HuH-7.5 (cell line): ENCODE data around the gene TROAP.
"Not testable (repeated sequence)": the region's sequence is repeated elsewhere in the genome, so short reads cannot be mapped to it uniquely, and the experiment has no call there.

Experiments
- DNase-seq: peaks from one replicate; pipeline ENCODE4 v3.0.0; 2011; ENCODE audit warnings: low spot score

Gene TROAP

DNA sequence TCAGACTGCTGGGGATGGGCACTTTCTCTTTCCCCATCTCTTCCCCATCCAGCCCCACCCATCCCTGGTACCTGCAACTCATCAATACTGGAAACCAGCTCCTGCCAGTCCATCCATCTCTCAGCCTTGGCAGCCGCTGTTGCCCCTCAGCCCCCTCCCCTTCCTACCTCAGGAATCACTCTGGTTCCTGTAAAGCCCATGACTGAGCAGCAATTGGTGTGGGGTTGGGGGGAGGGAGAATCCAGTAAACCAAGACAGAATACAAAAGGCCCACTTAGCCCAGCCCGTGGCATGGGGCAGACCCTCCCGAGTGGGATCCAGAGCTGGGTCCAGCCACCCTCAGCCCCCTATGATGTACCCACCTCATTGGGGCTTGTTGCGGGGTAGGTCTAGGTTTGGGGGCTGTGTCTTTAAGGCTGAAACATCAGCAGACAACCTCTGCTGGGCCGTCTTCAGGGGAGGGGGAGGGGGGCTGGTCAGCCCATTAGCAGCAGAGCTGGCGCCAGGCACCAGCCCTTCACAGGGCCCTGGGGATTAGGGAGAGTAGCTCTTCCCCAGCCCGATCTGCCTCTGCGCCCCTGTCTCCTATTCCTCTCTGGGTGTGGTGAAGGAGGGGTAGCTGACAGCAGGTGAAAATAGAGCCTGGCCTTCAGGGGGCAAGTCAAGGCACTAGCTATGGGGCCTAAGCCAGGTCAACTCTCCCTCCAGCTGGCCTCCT is 28.8 kb upstream of the TROAP start:
- DNase-seq, result no peak

DNA sequence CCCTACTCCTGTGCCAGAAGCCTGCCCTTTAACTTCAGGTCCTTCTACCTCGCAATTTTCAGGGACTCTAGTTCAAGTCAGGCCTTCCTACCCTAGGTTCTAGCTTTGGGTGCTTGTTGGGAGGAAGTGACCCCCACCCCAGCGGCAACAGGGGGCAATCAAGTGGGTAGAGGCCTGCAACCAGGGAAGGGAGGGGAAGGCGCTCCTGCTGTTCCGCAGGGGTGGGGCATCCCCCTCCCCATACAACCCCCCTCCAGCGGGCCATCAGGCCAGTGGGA is 28.3 kb upstream of the TROAP start:
- no peak for DNase-seq

DNA sequence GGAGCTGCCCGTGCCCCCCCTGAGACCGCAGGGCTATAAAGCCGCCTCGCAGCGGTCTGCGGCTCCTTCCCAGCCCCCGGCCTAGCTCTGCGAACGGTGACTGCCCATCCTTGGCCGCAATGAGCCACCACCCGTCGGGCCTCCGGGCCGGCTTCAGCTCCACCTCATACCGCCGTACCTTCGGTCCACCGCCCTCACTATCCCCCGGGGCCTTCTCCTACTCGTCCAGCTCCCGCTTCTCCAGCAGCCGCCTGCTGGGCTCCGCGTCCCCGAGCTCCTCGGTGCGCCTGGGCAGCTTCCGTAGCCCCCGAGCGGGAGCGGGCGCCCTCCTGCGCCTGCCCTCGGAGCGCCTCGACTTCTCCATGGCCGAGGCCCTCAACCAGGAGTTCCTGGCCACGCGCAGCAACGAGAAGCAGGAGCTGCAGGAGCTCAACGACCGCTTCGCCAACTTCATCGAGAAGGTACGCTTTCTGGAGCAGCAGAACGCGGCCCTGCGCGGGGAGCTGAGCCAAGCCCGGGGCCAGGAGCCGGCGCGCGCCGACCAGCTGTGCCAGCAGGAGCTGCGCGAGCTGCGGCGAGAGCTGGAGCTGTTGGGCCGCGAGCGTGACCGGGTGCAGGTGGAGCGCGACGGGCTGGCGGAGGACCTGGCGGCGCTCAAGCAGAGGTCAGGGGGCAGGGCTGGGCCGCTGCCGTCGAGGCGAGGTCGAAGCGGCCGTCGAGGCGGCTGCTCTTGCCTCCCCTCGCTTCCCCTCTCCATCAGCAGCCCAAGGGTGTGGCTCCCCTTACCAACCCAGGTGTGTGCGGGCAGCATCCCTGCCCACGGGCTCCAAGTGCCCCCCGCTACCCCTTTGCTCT is 27.7 kb upstream of the TROAP start, which contains the start of gene PRPH:
Gene PRPH, plus strand, starts transcription at position 66 of the 855 bp plus-strand sequence. Its CDS starts 54 bp downstream, at position 120.
- no peak for DNase-seq

DNA sequence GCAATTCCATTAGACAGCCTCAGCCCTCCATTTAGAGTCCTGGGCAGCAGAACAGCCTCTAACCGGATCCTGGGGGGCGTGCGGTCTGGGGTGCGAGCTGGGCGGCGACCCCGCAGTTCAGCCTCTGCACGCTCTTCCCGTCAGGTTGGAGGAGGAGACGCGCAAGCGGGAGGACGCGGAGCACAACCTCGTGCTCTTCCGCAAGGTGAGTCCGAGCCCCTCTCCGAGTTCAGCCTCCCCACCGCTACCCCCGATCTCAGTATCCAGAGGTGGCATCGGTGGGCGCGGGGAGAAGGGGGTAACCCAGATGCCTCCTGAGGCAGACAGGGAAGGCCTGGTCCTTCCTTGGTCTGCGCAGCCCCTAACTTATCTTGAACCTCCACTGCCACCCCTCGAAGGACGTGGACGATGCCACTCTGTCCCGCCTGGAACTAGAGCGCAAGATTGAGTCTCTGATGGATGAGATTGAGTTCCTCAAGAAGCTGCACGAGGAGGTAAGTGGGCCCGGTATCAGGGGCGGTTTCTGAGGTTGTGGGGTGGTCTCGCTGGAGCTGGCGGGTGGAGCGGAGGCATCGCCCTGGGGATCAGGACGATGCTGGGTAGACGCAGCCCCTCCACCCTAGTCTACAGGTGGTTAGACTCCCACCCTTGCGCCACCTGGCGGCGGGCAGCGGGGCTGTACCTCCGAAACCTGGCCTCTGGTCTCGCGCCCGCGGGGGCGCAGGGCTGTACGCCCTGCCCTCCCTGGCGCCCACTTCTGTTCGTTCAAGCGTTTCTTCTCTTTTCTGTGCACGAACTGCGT is 26.8 kb upstream of the TROAP start:
- peak; percentile 97 for DNase-seq

DNA sequence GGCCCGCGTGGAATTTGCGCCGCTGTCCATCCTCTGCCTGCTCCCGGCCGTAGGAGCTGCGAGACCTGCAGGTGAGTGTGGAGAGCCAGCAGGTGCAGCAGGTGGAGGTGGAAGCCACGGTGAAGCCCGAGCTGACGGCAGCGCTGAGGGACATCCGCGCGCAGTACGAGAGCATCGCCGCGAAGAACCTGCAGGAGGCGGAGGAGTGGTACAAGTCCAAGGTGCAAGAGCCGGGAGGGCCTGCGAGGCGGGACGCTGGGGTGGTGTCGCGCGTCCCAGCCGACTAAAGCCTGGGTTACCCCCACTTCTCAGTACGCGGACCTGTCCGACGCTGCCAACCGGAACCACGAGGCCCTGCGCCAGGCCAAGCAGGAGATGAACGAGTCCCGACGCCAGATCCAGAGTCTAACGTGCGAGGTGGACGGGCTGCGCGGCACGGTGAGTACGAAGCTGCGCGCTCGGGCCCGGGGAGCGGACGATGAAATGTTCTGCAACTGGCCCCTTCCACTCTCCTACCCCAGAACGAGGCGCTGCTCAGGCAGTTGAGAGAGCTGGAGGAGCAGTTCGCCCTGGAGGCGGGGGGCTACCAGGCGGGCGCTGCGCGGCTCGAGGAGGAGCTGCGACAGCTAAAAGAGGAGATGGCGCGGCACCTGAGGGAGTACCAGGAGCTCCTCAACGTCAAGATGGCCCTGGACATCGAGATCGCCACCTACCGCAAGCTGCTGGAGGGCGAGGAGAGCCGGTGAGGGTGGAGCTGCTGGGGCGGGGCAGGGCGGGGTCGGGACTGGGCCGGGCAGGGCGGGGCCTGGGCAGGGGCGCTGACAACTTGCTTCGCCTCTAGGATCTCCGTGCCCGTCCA is 26.0 kb upstream of the TROAP start:
- peak; percentile 86 for DNase-seq

DNA sequence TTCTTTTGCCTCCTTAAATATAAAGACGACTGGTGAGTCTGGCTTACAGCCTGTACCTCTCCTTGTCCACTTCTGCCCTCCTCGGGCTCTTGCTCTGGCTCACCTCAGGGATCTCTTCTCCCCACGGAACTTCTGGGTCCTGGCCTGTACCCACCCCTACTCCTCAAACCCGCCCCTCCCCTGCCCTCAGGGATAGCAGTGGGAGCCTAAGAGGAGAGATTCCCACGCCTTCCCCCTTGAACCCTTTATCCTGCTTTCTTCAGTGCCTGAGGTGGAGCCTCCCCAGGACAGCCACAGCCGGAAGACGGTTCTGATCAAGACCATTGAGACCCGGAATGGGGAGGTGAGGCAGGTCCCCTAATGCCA is 25.4 kb upstream of the TROAP start:
- DNase-seq, result no peak

DNA sequence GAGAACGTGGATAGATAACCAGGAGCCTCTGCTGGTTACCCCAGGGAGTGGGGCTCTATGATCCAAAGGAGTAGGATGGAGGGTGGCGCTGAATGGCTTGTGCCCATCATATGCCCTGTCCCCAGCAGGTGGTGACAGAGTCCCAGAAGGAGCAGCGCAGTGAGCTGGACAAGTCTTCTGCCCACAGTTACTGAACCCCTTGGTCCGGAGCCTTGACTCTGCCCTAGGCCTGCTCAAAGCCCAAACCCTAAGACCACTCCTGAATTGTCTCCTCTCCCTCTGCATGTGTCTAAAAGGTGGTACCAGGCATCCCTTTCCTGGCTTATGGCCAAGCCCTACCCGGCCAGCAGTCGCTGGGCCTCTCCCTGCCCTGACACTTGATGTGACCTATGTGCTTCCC is 24.9 kb upstream of the TROAP start:
- peak; percentile 44 for DNase-seq

DNA sequence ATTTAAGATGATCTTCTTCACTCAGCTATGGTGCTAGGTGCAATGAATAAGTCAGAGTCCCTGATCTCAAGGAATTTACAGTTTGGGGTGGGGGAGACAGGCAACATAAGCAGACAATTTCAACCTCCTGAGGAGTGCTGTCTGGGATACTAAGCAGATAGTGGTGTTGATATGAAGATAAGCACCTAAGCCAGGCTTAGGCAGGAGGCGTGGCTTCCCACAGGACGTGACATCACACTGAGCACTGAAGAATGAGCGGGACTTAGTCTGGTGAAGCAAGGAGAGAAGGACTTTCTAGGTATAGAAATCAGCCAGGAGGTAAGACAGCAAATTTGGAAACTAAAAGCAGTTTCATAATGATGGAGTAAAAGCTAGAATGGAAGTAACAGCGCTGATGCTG is 21.3 kb upstream of the TROAP start:
- no peak for DNase-seq

DNA sequence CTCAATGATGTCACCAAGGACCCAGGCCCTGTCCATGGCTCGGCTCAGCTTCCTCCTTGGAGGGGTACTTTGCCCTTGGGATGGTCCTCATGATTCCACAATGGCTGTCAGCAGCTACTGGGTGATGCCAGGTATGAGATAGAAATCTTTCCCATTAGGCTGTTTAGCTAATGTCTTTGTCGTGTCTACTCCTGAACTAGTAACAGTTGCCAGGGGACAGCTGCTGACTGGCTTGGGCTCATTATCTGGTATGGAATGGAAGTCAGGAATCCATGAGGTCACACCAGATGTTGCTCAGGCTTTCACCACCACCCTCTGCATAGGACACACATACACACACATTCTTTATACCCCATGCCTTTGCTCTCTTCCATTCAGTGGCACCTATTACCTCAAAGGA is 18.9 kb upstream of the TROAP start:
- DNase-seq, result no peak

DNA sequence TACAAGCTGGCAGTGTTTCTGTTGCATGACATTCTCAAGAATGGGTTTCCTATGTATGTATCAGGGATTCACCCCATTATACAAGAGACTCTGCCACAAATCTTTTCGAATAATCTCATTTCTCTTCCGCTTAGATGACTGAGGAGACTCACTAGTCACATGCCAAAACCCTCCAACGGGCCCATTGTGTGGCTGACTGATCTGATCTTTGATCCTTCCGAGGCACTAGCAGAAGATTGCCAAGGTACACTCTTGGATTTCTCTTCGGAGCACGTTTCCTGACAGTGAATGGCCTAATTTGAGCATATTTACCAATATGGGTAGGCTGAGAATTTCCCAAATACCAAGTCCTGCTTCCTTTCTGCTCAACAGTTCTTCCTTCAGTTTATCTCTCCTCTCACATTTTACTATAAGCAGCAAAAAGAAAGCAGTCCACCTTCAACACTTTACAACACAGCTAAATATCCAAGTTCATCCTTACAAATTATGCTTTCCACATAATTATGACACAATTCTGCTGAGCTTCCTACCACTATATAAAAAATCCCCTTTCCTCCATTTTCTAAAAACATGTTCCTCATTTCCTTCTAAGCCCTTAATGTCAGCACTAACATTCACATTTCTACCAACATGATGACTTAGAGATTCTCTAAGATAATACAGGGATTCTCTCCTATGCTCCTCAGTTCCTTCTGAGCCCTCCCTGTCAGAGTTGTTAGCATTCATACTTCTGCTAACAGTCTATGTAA is 17.1 kb upstream of the TROAP start:
- DNase-seq, result no peak

DNA sequence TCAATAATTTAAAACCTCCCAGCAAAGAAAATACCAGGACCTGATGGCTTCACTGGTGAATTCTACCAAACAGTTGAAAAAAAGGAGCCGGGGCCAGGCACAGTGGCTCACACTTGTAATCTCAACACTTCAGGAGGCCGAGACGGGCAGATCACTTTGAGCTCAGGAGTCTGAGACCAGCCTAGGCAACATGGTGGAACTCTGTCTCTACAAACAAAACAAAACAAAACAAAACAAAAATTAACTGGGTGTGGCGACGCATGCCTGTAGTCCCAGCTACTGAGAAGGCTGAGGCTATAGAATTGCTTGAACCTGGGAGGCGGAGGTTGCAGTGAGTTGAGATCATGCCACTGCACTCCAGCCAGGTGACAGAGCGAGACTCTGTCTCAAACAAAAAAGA is 13.7 kb upstream of the TROAP start:
- DNase-seq, result no peak

DNA sequence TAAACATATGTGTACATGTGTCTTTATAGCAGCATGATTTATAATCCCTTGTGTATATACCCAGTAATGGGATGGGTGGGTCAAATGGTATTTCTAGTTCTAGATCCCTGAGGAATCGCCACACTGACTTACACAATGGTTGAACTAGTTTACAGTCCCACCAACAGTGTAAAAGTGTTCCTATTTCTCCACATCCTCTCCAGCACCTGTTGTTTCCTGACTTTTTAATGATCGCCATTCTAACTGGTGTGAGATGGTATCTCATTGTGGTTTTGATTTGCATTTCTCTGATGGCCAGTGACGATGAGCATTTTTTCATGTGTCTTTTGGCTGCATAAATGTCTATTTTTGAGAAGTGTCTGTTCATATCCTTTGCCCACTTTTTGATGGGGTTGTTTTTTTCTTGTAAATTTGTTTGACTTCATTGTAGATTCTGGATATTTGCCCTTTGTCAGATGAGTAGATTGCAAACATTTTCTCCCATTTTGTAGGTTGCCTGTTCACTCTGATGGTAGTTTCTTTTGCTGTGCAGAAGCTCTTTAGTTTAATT is 12.5 kb upstream of the TROAP start:
- not testable (repeated sequence) for DNase-seq

DNA sequence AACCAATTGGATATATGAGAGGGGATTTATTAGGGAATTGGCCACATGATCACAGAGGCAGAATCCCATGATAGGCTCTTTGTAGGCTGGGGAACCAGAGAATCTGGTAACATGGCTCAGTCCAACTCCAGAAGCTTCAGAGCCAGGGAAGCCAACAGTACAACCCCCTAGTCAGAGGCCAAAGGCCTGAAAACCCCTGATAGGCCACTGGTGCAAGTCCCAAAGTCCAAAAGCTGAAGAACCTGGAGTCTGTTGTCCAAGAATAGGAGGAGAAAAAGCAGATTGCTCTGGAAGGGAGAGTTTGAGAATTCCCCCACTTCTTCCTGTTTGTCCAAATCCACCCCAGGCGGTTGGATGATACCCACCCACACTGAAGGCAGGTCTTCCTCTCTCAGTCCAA is 8.2 kb upstream of the TROAP start:
- no peak for DNase-seq

DNA sequence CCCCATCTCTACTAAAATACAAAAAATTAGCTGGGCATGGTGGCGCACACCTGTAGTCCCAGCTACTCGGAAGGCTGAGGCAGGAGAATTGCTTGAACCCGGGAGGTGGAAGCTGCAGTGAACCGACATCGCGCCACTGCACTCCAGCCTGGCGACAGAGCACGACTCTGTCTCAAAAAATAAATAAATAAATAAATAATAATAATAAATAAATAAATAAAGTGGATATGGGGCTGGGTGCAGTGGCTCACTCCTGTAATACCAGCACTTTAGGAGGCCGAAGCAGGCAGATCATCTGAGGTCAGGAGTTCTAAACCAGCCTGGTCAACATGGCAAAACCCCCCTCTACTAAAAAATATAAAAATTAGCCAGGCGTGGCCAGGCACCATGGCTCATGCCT is 5.9 kb upstream of the TROAP start:
- DNase-seq, result not testable (repeated sequence)

DNA sequence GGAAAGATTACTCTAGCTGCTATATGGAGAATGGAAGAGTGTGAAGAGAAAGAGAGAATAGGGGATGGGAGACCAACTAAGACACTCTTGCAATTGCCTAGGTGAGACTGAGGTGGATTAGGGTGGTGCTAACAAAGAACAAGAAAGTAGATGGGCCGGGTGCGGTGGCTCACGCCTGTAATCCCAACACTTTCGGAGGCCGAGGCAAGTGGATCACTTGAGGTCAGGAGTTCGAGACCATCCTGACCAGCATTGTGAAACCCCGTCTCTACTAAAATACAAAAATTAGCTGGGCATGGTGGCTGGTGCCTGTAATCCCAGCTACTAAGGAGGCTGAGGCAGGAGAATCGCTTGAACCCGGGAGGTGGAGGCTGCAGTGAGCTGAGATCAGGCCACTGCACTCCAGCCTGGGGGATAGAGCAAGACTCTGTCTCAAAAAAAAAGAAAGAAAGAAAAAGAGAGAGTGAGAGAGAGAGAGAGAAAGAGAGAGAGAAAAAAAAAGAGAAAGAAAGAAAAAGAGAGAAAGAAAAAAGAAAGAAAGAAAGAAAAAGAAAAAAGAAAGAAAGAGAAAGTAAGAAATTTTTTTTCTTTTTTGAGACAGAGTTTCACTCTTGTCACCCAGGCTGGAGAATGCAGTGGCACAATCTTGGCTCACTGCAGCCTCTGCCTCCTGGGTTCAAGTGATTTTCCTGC is 2.5 kb upstream of the TROAP start:
- not testable (repeated sequence) for DNase-seq

DNA sequence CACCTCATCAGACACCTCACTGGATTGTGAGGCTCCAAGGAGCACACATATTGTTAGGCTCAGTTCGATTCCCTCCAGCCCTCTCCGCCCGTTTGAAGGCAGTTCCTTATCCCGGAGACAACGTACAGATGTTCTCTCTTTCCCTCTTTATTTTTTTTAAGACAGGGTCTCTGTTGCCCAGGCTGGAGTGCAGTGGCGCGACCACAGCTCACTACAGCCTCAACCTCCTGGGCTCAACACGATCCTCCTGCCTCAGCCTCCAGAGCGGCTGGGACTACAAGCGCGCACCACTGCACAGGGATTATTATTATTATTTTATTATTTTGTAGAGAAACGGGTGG is 718 bp upstream of the TROAP start:
- no peak for DNase-seq

DNA sequence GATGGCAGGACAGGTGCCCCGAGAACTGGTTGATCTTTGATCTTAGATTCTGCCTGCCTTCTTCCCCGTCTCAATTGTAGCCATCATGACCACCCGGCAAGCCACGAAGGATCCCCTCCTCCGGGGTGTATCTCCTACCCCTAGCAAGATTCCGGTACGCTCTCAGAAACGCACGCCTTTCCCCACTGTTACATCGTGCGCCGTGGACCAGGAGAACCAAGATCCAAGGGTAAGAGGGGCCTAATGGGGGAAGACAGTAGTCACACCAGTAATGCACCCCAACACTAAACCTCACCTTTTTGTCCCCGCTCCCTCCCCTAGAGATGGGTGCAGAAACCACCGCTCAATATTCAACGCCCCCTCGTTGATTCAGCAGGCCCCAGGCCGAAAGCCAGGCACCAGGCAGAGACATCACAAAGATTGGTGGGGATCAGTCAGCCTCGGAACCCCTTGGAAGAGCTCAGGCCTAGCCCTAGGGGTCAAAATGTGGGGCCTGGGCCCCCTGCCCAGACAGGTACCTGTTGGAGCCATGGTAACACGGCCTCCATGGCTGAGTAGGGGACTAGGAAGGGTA is 556 bp downstream of the TROAP start:
- DNase-seq, result no peak

DNA sequence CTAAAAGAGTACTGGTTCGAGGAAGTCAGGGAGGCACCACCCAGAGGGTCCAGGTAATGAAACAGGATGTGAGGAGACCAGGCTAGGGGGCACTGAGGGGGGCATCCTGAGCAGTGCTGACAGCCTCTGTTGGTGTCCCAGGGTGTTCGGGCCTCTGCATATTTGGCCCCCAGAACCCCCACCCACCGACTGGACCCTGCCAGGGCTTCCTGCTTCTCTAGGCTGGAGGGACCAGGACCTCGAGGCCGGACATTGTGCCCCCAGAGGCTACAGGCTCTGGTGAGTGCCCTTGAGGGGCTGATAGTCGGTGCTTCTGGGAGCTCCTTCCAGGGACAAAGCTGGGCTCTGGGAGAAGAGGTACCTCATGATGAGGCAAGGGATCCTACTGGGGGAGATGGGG is 2.6 kb downstream of the TROAP start:
- no peak for DNase-seq

DNA sequence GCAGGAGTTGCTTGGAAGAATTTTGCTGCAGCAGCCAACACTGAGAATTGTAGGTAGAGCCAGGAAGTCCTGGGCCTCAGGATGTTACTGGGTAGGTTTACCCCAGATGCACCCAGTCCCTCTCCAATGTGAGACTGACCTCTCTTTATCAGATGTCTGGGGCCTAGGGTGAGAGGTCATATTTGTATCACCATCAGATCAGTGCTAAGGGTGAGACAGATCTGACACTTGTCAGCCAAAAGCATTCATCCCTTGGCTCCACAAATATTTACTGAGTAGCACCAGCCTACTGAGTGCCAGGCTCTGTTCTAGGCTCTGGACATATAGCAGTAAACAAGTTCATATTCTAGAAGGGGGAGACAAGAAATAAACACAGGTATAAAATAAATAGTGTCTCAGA is 4.3 kb downstream of the TROAP start:
- DNase-seq, result no peak

DNA sequence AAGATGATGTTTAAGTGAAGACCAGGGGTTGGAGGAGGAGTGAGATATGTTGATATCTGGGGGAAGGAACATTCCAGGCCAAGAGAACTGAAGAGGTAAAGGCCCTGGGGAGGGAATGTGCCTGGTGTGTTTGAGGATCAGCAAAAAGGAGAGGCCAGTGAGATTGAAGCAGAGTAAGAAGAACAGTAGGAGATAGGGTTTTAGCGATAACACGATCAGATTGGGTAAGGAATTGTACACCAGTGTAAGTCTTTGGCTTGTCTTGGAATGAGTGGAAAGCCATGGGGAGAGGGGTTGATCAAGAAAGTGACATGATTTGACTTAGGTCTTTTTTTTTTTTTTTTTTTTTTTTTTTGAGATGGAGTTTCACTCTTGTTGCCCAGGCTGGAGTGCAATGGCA is 4.8 kb downstream of the TROAP start:
- DNase-seq, result no peak
